Activated T-cell treated with anti-CD3 and anti-CD28 coated beads for 1 hour (primary cell): Measurements from ENCODE around the gene GPR161.

Experiments
- DNase-seq: peaks from one replicate; pipeline ENCODE4 v3.0.0-alpha.2; 2020; ENCODE audit warnings: low read depth

Gene GPR161

DNA sequence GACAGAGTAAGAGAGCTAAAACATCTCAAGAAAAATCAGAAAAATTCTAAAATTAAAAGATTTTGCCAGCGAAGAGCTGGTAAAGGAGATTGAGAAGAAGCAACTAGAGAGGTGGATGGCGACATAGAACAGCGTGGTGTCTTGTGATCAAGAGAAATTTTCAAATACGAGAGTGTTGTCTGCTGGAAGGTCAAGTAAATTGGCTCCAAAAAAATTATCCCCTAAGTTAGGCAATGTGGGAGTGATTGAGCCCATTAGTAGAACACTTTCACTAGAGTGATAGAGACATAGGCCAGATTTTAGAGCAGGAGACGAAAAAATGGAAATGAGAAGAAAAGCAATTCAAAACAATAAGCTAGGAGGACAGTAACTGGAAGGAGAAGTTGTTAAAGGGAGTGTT lies 105.5 kb downstream of the GPR161 start:
- DNase-seq = no peak
